Activated CD8-positive, alpha-beta memory T cell treated with anti-CD3 and anti-CD28 coated beads, Interleukin-2, amount 10 ng/mL, durations not matched to agents 7 days and 5 days (primary cell): ENCODE data around the gene GFRA1. TPM values are rescaled to one million over a fixed set of nuclear protein-coding genes. Genes with fewer than 3 reads are reported as not detected.

Experiments
- ATAC-seq: fragments of 150-1000 bp; cut with Tn5 transposase; one replicate; pipeline ENCODE4 v1.10.0; 2021; ENCODE audit warnings: moderate library complexity
- CTCF ChIA-PET: fragments of 350-600 bp; sonication (Branson Sonifier 250); formaldehyde crosslinking; loops from one replicate; lab custom pipeline; 2021; ENCODE audit warnings: antibody characterized with exemption; lab: Charles Lee
- DNase-seq: peaks from one replicate; pipeline ENCODE4 v3.0.0-alpha.2; 2020
- H3K27ac Mint-ChIP-seq: one replicate; pipeline ENCODE4 v1.8.0; 2021; ENCODE audit warnings: mild to moderate bottlenecking, mixed read lengths
- H3K27me3 Mint-ChIP-seq: one replicate; pipeline ENCODE4 v1.8.0; 2021; ENCODE audit warnings: mixed read lengths
- H3K36me3 Mint-ChIP-seq: one replicate; pipeline ENCODE4 v1.8.0; 2021; ENCODE audit warnings: mild to moderate bottlenecking, mixed read lengths
- H3K4me1 Mint-ChIP-seq: one replicate; pipeline ENCODE4 v1.8.0; 2021; ENCODE audit warnings: mixed read lengths
- H3K4me3 Mint-ChIP-seq: one replicate; pipeline ENCODE4 v1.8.0; 2021; ENCODE audit warnings: mild to moderate bottlenecking, moderate library complexity, mixed read lengths
- H3K9me3 Mint-ChIP-seq: one replicate; pipeline ENCODE4 v1.8.0; 2022; ENCODE audit warnings: low read depth, mixed read lengths
- total RNA-seq, 2 experiments: library from RNA; stranded (reverse); gene quantifications; one replicate each; pipeline ENCODE4 v1.2.3, GENCODE V29; 2021

Gene GFRA1
- total RNA-seq, 2 experiments from 2014 or later: not detected

DNA sequence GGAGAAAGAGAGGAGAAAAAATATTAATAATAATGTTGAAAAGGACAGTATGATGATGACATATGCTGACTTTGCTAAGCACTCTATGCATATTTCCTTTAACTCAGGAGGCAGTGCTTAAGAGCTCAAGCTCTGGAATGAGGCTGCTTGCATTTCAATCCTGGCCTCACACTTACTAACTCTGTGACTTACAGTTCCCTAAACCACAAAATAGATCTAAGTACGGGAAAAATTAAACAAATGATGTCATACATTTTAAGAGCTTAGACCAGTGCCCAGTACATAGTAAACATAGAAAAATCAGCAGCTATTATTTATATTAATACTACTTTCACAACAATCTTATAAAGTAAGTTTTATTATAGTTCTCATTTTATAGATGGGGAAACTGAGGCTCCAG lies 61.3 kb downstream of the GFRA1 start:
- H3K9me3 Mint-ChIP-seq: no peaks in the 10 kb centered on the region
- H3K4me3 Mint-ChIP-seq: no peak overlapping the region
- CTCF ChIA-PET: no interaction called here
- no peaks in the 10 kb centered on the region for H3K4me1 Mint-ChIP-seq
- no peaks in the 10 kb centered on the region for H3K27me3 Mint-ChIP-seq
- H3K36me3 Mint-ChIP-seq: no peaks in the 10 kb centered on the region
- DNase-seq: no peak
- H3K27ac Mint-ChIP-seq: no peak overlapping the region
- no peak for ATAC-seq

- Mint-ChIP-seq H3K4me3 (no peak overlapping the region), H3K36me3 (no peaks in the 10 kb centered on the region), H3K4me1 (no peaks in the 10 kb centered on the region), H3K27me3 (no peaks in the 10 kb centered on the region), H3K9me3 (no peaks in the 10 kb centered on the region), H3K27ac (no peak overlapping the region)
- CTCF ChIA-PET: no interaction called here
- ATAC-seq (no peak), DNase-seq (no peak)
These were observed 62.2 kb downstream of the GFRA1 start for GRCh38 chr10:116210588-116211346.

DNA sequence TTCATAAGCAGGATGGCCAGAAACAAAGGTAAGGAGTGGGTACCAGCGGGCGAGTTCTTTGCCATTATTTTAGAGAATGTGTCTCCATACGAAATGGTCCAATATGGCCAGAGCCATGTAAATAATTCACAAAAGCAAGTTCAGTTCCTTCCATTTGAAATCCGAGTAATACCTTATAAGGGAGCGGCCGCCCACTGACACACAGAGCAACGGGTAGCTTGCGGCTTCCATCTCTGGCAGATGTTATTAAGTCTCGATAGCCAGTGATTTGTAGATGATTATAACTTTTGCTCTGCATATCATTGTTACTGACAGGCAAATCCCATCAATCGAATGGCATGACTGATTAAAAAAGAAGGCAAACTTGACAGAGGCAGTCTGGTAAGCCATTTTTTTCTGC lies 63.2 kb downstream of the GFRA1 start:
- DNase-seq: no peak
- no peaks in the 10 kb centered on the region for H3K27me3 Mint-ChIP-seq
- no peak overlapping the region for H3K27ac Mint-ChIP-seq
- no peak overlapping the region for H3K4me3 Mint-ChIP-seq
- ATAC-seq: no peak
- no peaks in the 10 kb centered on the region for H3K36me3 Mint-ChIP-seq
- CTCF ChIA-PET: no interaction called here
- H3K4me1 Mint-ChIP-seq: no peaks in the 10 kb centered on the region
- no peaks in the 10 kb centered on the region for H3K9me3 Mint-ChIP-seq

DNA sequence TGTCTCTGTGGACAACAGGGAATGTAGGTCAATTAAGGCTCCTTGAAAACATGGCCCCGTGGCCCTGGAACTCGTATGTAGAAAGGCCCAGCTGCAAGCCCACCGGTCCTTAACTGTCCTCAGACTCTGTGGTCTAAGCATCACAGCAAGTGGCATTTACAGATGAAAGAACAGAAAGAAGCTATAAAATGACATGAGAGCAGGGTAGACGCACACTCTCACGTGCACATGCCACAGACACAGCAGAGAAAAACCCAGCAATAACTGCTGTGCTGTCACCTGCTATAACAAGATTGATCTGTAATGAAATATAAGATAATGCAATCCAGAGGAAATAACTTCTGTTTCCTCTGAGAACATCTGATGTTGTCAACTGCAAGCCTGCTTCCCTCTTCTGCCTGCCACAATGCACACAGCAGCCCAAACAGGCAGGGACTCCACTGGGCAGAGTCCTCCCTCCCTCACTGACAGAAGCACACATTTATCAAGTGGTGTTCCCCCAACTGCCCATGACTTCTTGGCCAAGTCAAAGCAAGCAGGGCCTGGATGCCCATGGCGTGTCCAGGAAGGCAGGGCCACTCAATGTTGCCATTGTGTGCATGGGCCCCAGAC lies 63.9 kb downstream of the GFRA1 start:
- no peaks in the 10 kb centered on the region for H3K4me1 Mint-ChIP-seq
- H3K4me3 Mint-ChIP-seq: no peak overlapping the region
- no peaks in the 10 kb centered on the region for H3K9me3 Mint-ChIP-seq
- DNase-seq: no peak
- no peak for ATAC-seq
- H3K36me3 Mint-ChIP-seq: no peaks in the 10 kb centered on the region
- no peaks in the 10 kb centered on the region for H3K27me3 Mint-ChIP-seq
- CTCF ChIA-PET: no interaction called here
- no peak overlapping the region for H3K27ac Mint-ChIP-seq

DNA sequence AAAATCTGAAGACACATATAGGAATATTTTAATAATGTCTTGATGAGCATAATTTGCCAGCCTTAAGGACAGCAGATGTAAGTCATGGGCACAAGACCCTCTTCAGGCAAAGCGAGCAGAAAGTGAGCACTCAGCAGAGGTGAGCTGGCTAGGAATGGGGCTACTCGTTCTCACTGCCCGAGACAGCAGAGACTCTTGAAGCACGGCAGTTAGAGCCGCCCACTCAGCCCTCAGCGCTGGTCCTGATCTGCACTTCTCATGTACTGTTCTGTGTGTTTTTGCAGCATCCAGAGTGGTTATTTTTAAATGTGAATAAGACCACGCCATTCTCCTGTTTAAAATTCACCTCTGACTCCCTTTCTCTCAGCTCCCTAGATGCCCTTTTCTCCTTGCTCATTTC lies 65.3 kb downstream of the GFRA1 start:
- DNase-seq (no peak), ATAC-seq (no peak)
- H3K27me3 Mint-ChIP-seq: no peaks in the 10 kb centered on the region
- no peak overlapping the region for H3K27ac Mint-ChIP-seq
- no peaks in the 10 kb centered on the region for H3K36me3 Mint-ChIP-seq
- H3K4me1 Mint-ChIP-seq: no peaks in the 10 kb centered on the region
- CTCF ChIA-PET: no interaction called here
- no peaks in the 10 kb centered on the region for H3K9me3 Mint-ChIP-seq
- H3K4me3 Mint-ChIP-seq: no peak overlapping the region

GRCh38 chr10:116203661-116204060 lies 69.3 kb downstream of the GFRA1 start:
- H3K4me1 Mint-ChIP-seq: no peaks in the 10 kb centered on the region
- H3K36me3 Mint-ChIP-seq: no peaks in the 10 kb centered on the region
- no peaks in the 10 kb centered on the region for H3K9me3 Mint-ChIP-seq
- CTCF ChIA-PET: no interaction called here
- ATAC-seq (no peak), DNase-seq (no peak)
- H3K27me3 Mint-ChIP-seq: no peaks in the 10 kb centered on the region
- H3K4me3 Mint-ChIP-seq: no peak overlapping the region
- H3K27ac Mint-ChIP-seq: no peak overlapping the region

DNA sequence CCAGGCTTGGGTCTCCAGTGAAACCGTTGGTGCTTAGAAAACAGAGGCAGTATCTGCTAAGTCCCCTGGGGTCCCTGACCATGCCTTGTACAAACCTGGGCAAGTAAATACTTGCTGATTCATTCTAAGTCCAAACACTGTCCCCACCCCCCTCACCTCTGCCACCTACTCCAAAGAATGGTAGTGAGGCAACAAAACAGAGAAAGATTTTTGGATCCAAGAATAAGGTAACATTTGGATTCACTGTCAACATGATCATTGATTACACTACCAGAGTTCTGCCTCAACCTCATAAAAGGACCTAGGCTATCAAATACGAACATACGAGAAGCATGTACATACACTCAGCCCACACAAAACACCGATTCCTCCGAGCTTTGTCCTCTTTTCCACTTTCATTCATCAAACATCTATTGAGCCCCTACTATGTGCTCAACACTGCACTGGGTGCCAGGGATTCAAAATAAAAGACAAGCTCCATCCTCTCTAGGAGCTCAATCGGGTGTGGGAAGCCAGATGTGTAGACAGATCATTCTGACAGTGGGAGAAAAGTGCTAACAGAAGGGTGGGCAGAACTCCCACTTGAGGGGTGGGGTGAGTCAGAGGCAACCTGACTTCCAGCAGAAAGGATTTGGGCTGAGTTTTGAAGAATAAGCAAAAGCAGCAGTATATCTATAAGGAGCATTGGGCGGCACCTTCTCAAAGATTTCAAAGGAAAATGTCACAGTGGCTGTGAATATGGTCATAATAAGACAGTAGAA lies 71.2 kb downstream of the GFRA1 start:
- Mint-ChIP-seq H3K9me3 (no peaks in the 10 kb centered on the region), H3K27ac (no peak overlapping the region), H3K36me3 (no peaks in the 10 kb centered on the region), H3K4me3 (no peak overlapping the region), H3K27me3 (no peaks in the 10 kb centered on the region), H3K4me1 (no peaks in the 10 kb centered on the region)
- no peak for ATAC-seq
- no peak for DNase-seq
- CTCF ChIA-PET: no interaction called here

- H3K27me3 Mint-ChIP-seq: no peaks in the 10 kb centered on the region
- H3K36me3 Mint-ChIP-seq: no peaks in the 10 kb centered on the region
- DNase-seq (no peak), ATAC-seq (no peak)
- H3K4me3 Mint-ChIP-seq: no peak overlapping the region
- CTCF ChIA-PET: no interaction called here
- H3K9me3 Mint-ChIP-seq: no peaks in the 10 kb centered on the region
- no peaks in the 10 kb centered on the region for H3K4me1 Mint-ChIP-seq
- H3K27ac Mint-ChIP-seq: no peak overlapping the region
These were observed 72.0 kb downstream of the GFRA1 start for GRCh38 chr10:116201011-116201410.

DNA sequence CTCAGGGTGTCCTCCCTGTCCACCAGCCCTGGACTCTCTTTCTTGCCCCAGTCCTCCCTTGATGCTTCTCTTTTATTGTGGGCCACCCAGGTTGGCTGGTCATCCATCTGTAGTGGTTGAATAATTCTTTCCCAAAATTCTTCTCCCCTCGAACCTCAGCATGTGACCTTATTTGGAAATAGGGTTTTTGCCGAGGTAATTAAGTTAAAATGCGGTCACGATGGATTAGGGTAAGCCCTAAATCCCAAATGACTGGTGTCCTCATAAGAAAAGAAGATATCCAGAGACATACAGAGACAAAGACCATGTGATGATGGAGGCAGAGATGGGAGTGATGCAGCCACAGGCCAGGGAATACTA lies 74.3 kb downstream of the GFRA1 start:
- H3K4me1 Mint-ChIP-seq: no peaks in the 10 kb centered on the region
- H3K27ac Mint-ChIP-seq: no peak overlapping the region
- ATAC-seq (no peak), DNase-seq (no peak)
- no peak overlapping the region for H3K4me3 Mint-ChIP-seq
- H3K36me3 Mint-ChIP-seq: no peaks in the 10 kb centered on the region
- no peaks in the 10 kb centered on the region for H3K9me3 Mint-ChIP-seq
- no peaks in the 10 kb centered on the region for H3K27me3 Mint-ChIP-seq
- CTCF ChIA-PET: no interaction called here

GRCh38 chr10:116197946-116198675 lies 74.9 kb downstream of the GFRA1 start:
- no peaks in the 10 kb centered on the region for H3K27me3 Mint-ChIP-seq
- no peak overlapping the region for H3K4me3 Mint-ChIP-seq
- no peaks in the 10 kb centered on the region for H3K9me3 Mint-ChIP-seq
- DNase-seq (no peak), ATAC-seq (no peak)
- H3K4me1 Mint-ChIP-seq: no peaks in the 10 kb centered on the region
- CTCF ChIA-PET: no interaction called here
- H3K36me3 Mint-ChIP-seq: no peaks in the 10 kb centered on the region
- H3K27ac Mint-ChIP-seq: no peak overlapping the region

DNA sequence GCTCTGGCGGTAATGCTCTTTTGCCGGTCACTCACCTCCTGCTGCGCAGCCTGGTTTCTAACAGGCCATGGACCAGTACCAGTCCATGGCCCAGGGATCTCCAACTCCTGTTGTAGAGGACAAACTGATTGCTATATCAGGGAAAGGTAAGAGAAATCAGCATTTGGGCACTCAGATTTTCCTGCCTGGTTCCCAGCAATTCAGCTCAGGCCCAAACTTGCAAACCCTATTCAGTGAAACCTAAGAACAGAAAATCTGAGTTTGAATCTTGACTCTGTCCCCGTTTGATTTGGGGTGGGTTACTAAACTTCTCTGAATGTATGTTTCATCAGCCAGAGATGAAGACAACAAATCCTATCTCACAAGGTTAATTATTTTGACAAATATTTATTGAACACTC lies 77.4 kb downstream of the GFRA1 start:
- Mint-ChIP-seq H3K27ac (no peak overlapping the region), H3K27me3 (no peaks in the 10 kb centered on the region), H3K9me3 (no peaks in the 10 kb centered on the region), H3K36me3 (no peaks in the 10 kb centered on the region), H3K4me3 (no peak overlapping the region), H3K4me1 (no peaks in the 10 kb centered on the region)
- ATAC-seq (no peak), DNase-seq (no peak)
- CTCF ChIA-PET: no interaction called here

DNA sequence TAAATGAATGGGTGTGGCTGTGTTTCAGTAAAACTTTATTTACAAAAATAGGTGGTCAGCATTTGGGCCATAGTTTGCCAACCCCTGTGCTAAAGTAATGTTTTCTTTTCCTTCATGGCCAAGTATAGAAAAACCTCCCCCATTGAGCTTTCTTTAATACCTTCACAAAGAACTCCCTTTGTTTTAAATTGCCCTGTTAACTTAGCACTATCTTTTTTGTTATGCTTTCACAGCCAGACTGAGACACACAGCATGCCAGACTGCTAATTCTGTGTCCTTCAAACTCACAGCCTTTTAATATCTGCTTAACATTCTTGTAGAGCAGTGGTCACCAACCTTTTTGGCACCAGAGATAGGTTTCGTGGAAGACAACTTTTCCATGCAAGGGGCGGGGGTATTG lies 78.0 kb downstream of the GFRA1 start:
- no peaks in the 10 kb centered on the region for H3K36me3 Mint-ChIP-seq
- H3K9me3 Mint-ChIP-seq: no peaks in the 10 kb centered on the region
- no peaks in the 10 kb centered on the region for H3K4me1 Mint-ChIP-seq
- H3K27me3 Mint-ChIP-seq: no peaks in the 10 kb centered on the region
- ATAC-seq: no peak
- CTCF ChIA-PET: no interaction called here
- no peak overlapping the region for H3K4me3 Mint-ChIP-seq
- DNase-seq: no peak
- H3K27ac Mint-ChIP-seq: no peak overlapping the region

DNA sequence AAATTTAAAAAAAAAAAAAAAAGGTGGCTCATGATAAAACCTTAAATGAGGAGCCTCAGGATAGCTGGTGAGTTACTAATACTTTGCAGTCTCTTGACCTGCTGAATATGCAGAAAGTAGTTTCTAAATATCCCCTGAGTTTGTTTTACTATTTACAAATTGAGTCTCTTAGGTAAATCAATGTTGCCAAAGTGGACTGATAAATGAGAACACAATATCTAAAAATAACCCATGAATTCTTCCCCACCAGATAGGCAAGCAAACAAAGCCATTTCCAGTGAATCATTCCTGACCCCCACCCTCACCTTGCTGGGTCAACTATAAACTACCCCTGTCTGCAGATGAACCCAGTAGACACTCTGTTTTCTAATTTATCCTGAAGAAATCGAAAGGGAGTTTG lies 78.9 kb downstream of the GFRA1 start:
- ATAC-seq (no peak), DNase-seq (no peak)
- H3K27ac Mint-ChIP-seq: no peak overlapping the region
- CTCF ChIA-PET: no interaction called here
- no peaks in the 10 kb centered on the region for H3K9me3 Mint-ChIP-seq
- H3K4me1 Mint-ChIP-seq: no peaks in the 10 kb centered on the region
- no peaks in the 10 kb centered on the region for H3K27me3 Mint-ChIP-seq
- H3K36me3 Mint-ChIP-seq: no peaks in the 10 kb centered on the region
- H3K4me3 Mint-ChIP-seq: no peak overlapping the region
